Activated T-cell treated with anti-CD3 and anti-CD28 coated beads, Interleukin-2, amount 50 U/mL, for 72 hours (primary cell): Measurements from ENCODE around the gene FXYD1. TPM values are rescaled to one million over a fixed set of nuclear protein-coding genes. Genes with fewer than 3 reads are reported as not detected.

Source experiments
- ATAC-seq, 2 donors: fragments of 150-1000 bp; cut with Tn5 transposase; replicated peaks in 1 of 2; 2 replicates each; pipeline ENCODE4 v1.10.0; 2021; ENCODE audit warnings: moderate library complexity in 2 of 2, mild to moderate bottlenecking in 1 of 2
- DNase-seq, 2 donors: peaks; one replicate each; pipeline ENCODE4 v3.0.0; 2021 to 2022; ENCODE audit warnings: mixed read lengths in 1 of 2
- H3K27ac Mint-ChIP-seq: one replicate; pipeline ENCODE4 v1.8.0; 2022; ENCODE audit warnings: mild to moderate bottlenecking, moderate library complexity, mixed read lengths
- H3K27me3 Mint-ChIP-seq: one replicate; pipeline ENCODE4 v1.8.0; 2022; ENCODE audit warnings: low read depth, mixed read lengths
- H3K36me3 Mint-ChIP-seq, 2 donors: one replicate each; pipeline ENCODE4 v1.8.0; 2022; ENCODE audit warnings: mixed read lengths in 2 of 2, mild to moderate bottlenecking in 1 of 2; ENCODE audit not compliant: insufficient read depth in 2 of 2
- H3K4me1 Mint-ChIP-seq: one replicate; pipeline ENCODE4 v1.8.0; 2022; ENCODE audit warnings: low read depth, mixed read lengths
- H3K4me3 Mint-ChIP-seq, 2 donors: one replicate each; pipeline ENCODE4 v1.8.0; 2022; ENCODE audit warnings: mild to moderate bottlenecking in 2 of 2, mixed read lengths in 2 of 2, moderate library complexity in 2 of 2
- H3K9me3 Mint-ChIP-seq, 2 donors: one replicate each; pipeline ENCODE4 v1.8.0; 2022; ENCODE audit warnings: mixed read lengths in 2 of 2
- total RNA-seq, 2 donors: library from RNA; stranded (reverse); gene quantifications; one replicate each; pipeline ENCODE4 v1.2.3, GENCODE V29; 2022

The FXYD1 gene
- total RNA-seq, 2 donors from 2014 or later = 1.6 to 2.0 TPM

DNA sequence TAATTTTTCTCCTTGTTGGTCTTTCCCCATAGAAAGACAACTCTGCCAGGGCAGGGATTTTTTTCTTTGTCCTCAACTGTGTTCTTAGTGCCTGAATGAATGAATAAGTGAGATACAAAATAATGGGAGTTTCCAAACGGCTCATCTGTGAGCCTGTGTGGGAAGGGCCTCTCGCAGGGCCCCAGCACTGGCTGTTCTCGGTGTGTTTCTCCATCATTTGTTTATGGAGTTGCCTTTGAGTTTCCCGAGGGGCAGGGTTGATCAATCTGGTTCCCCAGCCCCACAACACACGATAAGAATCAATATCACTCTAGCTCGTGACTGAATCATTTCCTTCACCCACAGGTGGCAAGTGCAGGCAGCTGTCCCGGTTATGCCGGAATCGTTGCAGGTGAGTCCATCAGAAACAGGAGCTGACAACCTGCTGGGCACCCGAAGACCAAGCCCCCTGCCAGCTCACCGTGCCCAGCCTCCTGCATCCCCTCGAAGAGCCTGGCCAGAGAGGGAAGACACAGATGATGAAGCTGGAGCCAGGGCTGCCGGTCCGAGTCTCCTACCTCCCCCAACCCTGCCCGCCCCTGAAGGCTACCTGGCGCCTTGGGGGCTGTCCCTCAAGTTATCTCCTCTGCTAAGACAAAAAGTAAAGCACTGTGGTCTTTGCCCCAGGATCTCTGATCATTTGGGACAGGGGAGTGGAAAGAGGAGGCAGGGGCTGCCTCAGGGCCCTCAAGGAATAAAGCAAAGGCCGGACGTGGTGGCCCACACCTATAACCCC is 30.8 kb downstream of the FXYD1 start:
- H3K4me1 Mint-ChIP-seq = peaks cover 32% of the 10 kb centered on the region
- ATAC-seq (peak; percentile 29 to 67), DNase-seq (no peak)
- peaks cover 6 to 15% of the 10 kb centered on the region in 2 donors for H3K9me3 Mint-ChIP-seq
- H3K27ac Mint-ChIP-seq = peak overlapping the region; percentile 71
- H3K27me3 Mint-ChIP-seq = no peaks in the 10 kb centered on the region
- H3K4me3 Mint-ChIP-seq = peak overlapping the region in 1 of 2 donors; percentile 6
- H3K36me3 Mint-ChIP-seq = peaks cover 32 to 47% of the 10 kb centered on the region in 2 donors

DNA sequence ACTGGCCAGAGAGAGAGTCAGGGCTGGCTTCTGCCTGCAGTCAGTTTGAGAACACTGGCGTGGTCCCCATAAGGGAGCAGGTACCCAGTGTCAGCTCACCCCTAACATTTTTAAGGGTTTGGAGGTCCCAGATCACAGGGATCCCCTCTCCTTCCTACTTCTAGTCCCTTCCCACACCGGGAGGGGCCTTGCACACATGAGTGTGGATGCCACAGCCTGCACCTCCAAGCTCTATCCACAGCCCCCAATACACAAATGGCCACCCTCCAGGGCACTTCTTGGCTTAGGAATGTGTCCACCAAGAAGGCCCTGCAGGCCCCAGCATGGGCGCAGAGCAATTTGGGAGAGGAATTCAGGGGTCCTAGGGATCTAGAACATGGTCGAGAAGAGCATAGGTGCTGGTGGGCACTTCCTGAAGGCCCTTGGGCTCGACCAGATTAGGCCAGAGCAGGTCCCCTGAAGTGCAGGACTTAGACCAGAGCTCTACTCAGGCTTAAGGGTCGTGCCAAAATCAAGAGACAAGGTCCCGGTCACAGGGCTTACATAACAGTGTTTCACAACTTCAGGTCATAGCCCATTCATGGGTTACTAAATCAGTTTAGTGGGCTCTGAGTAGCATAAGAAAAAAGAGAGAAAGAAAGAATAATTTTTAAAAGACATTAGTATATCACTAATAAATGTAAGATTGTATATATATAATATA is 31.9 kb downstream of the FXYD1 start:
- Mint-ChIP-seq H3K27me3 (no peaks in the 10 kb centered on the region), H3K4me1 (peaks cover 32% of the 10 kb centered on the region), H3K27ac (peak overlapping the region; percentile 50), H3K36me3 (peaks cover 24 to 36% of the 10 kb centered on the region in 2 donors), H3K9me3 (peaks cover 6 to 11% of the 10 kb centered on the region in 2 donors), H3K4me3 (no peak overlapping the region)
- ATAC-seq = no peak
- DNase-seq = no peak

DNA sequence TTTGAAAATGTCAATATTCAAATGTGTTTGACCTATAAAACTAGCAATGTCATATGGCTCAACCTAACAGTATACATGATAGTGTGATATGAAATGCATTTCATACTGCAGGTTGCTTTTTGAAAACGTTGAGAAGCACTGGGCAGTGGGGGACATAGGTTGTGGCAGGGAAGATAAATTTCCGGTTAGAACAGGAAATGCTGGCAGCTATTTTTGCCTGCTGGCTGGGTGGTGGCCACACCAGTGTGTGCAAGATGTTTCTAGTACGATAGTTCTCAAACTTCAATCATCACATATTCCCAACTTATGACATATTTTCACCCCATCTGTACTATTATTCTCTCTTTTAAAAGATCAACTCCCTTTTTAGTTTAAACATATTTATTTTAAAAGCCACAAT is 33.1 kb downstream of the FXYD1 start:
- no peak for ATAC-seq
- Mint-ChIP-seq H3K9me3 (peaks cover 0 to 3% of the 10 kb centered on the region in 2 donors), H3K27ac (peak overlapping the region; percentile 70), H3K36me3 (peaks cover 12 to 24% of the 10 kb centered on the region in 2 donors), H3K4me1 (peaks cover 29% of the 10 kb centered on the region), H3K27me3 (no peaks in the 10 kb centered on the region), H3K4me3 (no peak overlapping the region)
- DNase-seq = no peak

- Mint-ChIP-seq H3K27ac (peak overlapping the region; percentile 62), H3K27me3 (no peaks in the 10 kb centered on the region), H3K4me3 (no peak overlapping the region), H3K4me1 (peaks cover 25% of the 10 kb centered on the region), H3K9me3 (peaks cover 6 to 7% of the 10 kb centered on the region in 2 donors), H3K36me3 (peaks cover 4 to 18% of the 10 kb centered on the region in 2 donors)
- no peak for ATAC-seq
- DNase-seq = no peak
Observed at GRCh38 chr19:35174226-35174625, 35.6 kb downstream of the FXYD1 start.

DNA sequence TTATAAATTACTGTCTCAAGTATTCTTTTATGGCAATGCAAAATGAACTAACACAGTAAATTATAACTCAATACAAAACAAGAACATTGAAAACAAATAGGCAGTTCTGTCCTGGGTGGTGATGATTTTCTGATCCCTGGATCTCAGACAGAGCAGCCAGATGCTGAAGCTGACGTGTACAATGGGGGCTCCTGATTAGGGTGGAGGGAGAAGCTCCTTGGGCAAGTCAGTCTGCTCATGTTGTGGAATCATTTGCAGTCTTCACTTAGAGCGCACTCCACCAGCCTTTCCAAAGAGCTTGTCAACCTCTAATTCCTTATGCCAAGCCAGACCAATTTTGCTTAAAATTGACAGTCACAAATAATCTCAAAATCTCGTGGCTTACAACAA is 37.6 kb downstream of the FXYD1 start:
- ATAC-seq = peak in 1 of 2 donors; percentile 15
- H3K27ac Mint-ChIP-seq = no peak overlapping the region
- peaks cover 6 to 7% of the 10 kb centered on the region in 2 donors for H3K9me3 Mint-ChIP-seq

DNA sequence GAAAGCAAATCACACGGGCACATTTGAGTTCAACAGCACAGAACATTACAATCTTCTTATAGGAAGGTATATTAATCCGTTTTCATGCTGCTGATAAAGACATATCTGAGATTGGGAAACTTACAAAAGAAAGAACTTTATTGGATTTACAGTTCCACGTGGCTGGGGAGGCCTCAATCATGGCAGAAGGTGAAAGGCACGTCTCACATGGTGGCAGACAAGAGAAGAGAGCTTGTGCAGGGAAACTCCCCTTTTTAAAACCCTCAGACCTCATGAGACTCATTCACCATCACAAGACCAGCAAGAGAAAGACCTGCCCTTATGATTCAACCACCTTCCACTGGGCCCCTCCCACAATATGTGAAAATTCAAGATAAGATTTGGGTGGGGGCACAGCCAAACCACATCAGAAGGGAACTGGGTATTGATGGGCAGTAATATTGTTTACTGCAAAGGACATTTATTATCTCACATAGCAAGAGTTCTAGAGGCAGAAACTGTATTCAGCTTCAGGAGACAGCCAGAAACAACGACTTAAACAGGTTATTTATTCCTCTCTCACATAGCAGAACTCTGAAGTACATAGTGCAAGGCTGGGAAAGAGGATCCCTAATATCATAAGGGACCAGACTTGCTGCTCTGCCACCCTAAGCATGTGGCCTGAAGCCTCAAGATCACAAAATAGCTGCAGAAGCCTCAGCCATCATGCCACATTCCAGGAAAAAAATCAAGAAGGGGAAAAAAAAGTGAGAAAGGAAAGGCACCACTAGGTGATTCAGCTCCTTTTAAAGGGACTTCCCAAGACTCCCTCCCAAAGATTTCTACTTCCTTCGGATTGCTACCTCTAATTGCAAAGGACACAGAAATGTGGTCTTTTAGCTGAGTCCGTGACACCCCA is 39.0 kb downstream of the FXYD1 start:
- no peak overlapping the region for H3K27ac Mint-ChIP-seq
- peaks cover 0 to 10% of the 10 kb centered on the region in 2 donors for H3K36me3 Mint-ChIP-seq
- H3K9me3 Mint-ChIP-seq = peaks cover 6 to 7% of the 10 kb centered on the region in 2 donors
- ATAC-seq (no peak), DNase-seq (no peak)
- H3K4me1 Mint-ChIP-seq = peaks cover 32% of the 10 kb centered on the region
- no peaks in the 10 kb centered on the region for H3K27me3 Mint-ChIP-seq
- no peak overlapping the region for H3K4me3 Mint-ChIP-seq

More for the DNA sequence above, 37.6 kb downstream of the FXYD1 start:
- H3K36me3 Mint-ChIP-seq = peaks cover 1 to 12% of the 10 kb centered on the region in 2 donors
- no peak for DNase-seq
- no peaks in the 10 kb centered on the region for H3K27me3 Mint-ChIP-seq
- H3K4me1 Mint-ChIP-seq = peaks cover 32% of the 10 kb centered on the region
- H3K4me3 Mint-ChIP-seq = no peak overlapping the region

DNA sequence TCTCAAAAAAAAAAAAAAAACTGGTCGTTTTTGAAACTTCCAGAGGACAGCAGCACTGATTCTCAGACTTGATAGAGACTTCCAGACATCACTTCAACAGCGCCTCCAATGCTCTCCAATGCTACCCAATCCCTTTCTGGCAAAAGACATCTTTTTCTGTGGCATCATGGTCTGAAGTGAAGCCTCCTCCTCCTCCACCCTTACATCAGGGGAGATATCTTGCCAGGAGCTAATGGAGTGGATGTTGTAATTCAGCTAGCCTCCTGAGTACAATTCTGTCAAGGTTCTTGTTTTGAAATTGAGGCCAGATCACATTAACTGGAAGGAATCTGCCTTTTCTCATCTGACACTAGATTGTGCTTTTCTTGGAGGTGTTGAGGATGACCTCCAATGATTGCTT is 40.1 kb downstream of the FXYD1 start:
- ATAC-seq (no peak), DNase-seq (no peak)
- H3K9me3 Mint-ChIP-seq = peaks cover 6 to 7% of the 10 kb centered on the region in 2 donors

GRCh38 chr19:35179830-35180229 is 41.2 kb downstream of the FXYD1 start:
- DNase-seq (no peak), ATAC-seq (no peak)
- no peaks in the 10 kb centered on the region for H3K27me3 Mint-ChIP-seq
- H3K4me1 Mint-ChIP-seq = peaks cover 32% of the 10 kb centered on the region
- no peak overlapping the region for H3K4me3 Mint-ChIP-seq
- H3K27ac Mint-ChIP-seq = no peak overlapping the region
- peaks cover 6 to 7% of the 10 kb centered on the region in 2 donors for H3K9me3 Mint-ChIP-seq
- H3K36me3 Mint-ChIP-seq = peaks cover 0 to 8% of the 10 kb centered on the region in 2 donors

More for the DNA sequence above, 40.1 kb downstream of the FXYD1 start:
- Mint-ChIP-seq H3K27ac (no peak overlapping the region), H3K36me3 (peaks cover 0 to 10% of the 10 kb centered on the region in 2 donors), H3K27me3 (no peaks in the 10 kb centered on the region), H3K4me1 (peaks cover 32% of the 10 kb centered on the region), H3K4me3 (no peak overlapping the region)

GRCh38 chr19:35181387-35181786 is 42.8 kb downstream of the FXYD1 start:
- Mint-ChIP-seq H3K9me3 (peaks cover 6 to 7% of the 10 kb centered on the region in 2 donors), H3K27me3 (no peaks in the 10 kb centered on the region), H3K4me1 (peaks cover 34% of the 10 kb centered on the region), H3K27ac (no peak overlapping the region), H3K4me3 (no peak overlapping the region), H3K36me3 (peaks cover 0 to 8% of the 10 kb centered on the region in 2 donors)
- no peak for DNase-seq
- no peak for ATAC-seq

DNA sequence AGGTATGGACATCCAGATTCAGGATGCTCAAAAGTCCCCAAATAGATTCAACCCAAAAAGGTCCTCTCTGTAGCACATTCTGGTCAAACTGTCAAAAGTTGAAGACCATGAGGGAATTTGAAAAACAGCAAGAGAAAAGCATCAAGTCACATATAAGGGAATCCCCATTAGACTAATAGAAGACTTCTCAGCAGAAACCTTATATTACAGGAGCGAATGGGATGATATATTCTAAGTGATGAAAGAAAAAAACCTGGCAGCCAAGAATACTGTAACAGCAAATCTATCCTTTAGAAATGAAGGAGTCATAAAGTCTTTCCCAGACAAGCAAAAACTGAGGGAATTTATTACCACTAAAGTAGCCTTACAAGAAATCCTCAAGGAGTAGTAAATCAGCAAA is 45.6 kb downstream of the FXYD1 start:
- H3K27ac Mint-ChIP-seq = no peak overlapping the region
- peaks cover 19% of the 10 kb centered on the region for H3K4me1 Mint-ChIP-seq
- DNase-seq = no peak
- no peak for ATAC-seq
- H3K27me3 Mint-ChIP-seq = no peaks in the 10 kb centered on the region
- no peak overlapping the region for H3K4me3 Mint-ChIP-seq
- H3K36me3 Mint-ChIP-seq = no peaks in the 10 kb centered on the region
- H3K9me3 Mint-ChIP-seq = no peaks in the 10 kb centered on the region

DNA sequence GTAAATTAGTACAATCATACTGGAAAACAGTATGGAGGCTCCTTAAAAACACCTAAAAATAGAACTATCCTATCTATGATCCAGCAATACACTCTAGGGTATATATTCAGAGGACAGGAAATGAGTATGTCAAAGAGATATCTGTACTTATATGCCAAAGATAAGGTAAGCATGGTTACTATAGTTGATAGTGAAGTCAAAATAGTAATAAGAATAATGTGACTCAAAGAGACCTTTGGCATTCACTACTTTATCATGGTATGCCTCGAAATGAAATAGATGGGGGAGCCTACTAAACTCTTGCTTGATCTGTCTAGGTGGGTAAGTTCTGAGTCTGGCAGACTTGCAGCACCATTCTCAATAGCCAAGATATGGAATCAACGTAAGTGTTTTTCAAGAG is 46.3 kb downstream of the FXYD1 start:
- ATAC-seq (peak; percentile 72 to 76), DNase-seq (no peak)
- H3K27me3 Mint-ChIP-seq = no peaks in the 10 kb centered on the region
- H3K4me3 Mint-ChIP-seq = no peak overlapping the region
- H3K9me3 Mint-ChIP-seq = peaks cover 0 to 2% of the 10 kb centered on the region in 2 donors
- no peak overlapping the region for H3K27ac Mint-ChIP-seq
- peaks cover 13% of the 10 kb centered on the region for H3K4me1 Mint-ChIP-seq
- no peaks in the 10 kb centered on the region for H3K36me3 Mint-ChIP-seq
